ENCODE data around the gene ZNF555.
"Not testable (repeated sequence)": the region's sequence is repeated elsewhere in the genome, so short reads cannot be mapped to it uniquely, and the experiment has no call there.

Gene ZNF555

DNA sequence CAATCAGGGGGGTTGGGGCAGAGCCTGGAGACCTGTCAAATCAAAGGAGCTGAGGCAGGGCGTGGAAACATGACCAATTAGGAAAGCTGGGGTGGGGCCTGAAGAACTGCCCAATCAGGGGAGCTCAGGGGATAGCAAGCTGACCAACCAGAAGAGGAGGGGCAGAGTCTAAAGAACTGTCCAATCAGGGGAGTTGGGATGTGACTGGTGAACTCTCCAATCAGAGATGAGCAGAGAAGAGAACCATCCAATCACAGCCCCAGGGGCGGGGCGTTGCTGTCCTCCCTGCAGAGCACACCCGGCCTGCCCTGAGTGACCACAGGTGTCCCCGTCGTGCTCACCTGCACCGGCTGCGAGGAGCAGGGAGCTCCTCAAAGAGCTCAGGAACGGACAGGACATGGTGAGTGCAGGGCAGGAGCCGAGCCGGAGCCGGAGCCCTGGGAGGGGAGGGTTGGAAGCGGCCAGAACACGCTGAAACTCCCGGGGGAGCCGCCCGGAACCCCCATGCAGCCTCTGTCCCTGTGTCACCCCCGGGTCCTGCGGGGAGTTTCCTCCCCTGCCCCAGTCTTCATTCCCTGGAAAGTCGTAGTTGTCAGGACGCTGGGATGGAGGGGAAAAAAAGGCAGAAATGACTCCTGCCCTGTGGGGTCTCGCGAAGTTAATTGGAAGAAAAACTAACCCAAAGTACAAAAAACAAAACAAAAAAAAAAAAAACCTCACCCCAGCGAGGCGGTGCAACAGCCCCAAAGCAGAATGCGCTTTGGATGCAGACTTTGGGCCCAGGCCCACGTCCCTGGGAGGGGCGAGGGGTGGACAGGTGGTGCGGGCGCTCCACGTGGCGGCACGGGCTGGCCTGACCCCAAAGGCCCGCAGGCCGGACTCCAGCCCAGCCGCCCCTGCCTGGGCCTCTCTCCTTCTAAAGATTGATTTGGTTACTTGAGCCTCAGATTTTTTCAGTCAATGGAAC is 26.0 kb downstream of the ZNF555 start, which contains the start of gene ZNF556:
TSS of gene ZNF556 (plus strand) at position 311 of the 967 bp plus-strand sequence. CDS start at position 398, 87 bp downstream.
- no peak for DNase-seq (ENCODE audit: low read depth in 2 of 2)

DNA sequence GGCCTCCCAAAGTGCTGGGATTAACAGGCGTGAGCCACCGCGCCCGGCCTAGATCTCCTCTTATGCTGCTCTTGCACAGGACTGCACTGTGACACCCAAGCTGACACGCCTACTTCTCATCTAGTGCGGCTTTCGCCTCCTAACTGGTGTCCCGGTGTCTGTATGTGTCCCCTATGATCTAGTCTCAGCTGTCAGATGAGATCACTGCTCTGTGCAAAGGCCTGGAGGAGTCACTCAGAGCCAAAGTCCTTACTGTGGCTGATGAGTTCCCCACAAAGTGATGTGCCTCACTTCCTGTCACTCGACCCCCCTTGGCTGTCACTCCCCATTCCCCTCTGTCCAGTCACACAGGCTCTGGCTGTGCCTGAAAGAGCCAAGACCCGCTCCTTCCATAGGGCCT is 28.3 kb downstream of the ZNF555 start:
- no peak for DNase-seq (ENCODE audit: low read depth in 2 of 2)

DNA sequence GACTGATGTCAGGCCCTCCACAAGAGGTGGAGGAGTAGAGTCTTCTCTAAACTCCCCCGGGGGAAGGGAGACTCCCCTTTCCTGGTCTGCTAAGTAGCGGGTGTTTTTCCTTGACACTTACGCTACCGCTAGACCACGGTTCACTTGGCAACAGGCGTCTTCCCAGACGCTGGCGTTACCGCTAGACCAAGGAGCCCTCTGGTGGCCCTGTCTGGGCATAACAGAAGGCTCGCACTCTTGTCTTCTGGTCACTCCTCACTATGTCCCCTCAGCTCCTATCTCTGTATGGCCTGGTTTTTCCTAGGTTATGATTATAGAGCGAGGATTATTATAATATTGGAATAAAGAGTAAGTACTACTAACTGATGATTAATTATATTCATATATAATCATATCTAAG is 30.9 kb downstream of the ZNF555 start:
- DNase-seq (ENCODE audit: low read depth in 2 of 2): peak in 1 of 2 donors; percentile 8

DNA sequence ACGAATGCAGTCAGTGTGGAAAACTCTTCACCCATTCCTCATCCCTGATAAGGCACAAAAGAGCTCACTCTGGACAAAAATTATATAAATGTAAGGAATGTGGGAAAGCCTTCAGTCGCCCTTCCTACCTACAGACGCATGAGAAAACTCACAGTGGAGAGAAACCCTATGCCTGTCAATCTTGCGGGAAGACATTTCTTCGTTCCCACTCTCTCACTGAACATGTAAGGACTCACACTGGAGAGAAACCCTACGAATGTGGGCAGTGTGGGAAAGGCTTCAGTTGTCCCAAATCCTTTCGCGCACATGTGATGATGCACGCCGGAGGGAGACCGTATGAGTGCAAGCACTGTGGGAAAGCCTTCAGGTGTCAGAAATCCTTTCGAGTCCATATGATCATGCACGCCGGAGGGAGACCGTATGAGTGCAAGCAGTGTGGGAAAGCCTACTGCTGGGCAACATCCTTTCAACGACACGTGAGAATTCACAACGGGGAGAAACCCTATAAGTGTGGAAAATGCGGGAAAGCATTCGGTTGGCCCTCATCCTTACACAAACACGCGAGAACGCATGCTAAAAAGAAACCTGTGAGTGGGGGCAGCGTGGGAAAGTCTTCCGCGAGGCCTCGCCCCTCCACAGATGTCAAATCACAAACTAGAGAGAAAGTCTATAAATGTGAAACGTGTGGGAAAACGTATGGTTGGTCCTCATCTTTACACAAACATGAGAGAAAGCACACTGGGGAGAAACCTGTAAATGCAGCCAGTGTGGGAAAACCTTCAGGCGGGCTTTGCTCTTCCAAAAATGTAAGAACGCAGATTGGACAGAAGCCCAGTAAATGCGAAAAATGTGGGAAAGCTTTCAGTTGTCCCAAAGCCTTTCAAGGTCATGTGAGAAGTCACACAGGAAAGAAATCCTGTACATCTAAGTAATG is 36.4 kb downstream of the ZNF555 start:
- no peak for DNase-seq (ENCODE audit: low read depth in 2 of 2)

- DNase-seq (ENCODE audit: low read depth in 2 of 2): no peak
Measured at GRCh38 chr19:2883686-2884439, 42.6 kb downstream of the ZNF555 start.

DNA sequence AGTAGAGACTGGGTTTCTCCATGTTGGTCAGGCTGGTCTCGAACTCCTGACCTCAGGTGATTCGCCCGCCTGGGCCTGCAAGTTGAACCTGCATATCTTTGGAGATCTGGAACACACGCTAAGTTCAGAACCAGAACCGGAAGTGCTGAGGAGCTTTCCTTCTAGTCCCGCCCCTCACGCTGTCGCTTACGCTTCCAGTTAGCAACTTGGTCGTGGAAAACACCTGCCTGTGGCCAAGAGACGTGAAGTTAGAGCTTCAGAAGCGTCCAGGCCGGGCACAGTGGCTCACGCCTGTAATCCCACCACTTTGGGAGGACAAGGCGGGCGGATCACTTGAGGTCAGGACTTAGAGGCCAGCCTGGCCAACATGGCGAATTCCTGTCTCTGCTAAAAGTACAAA is 44.5 kb downstream of the ZNF555 start:
- DNase-seq (ENCODE audit: low read depth in 2 of 2): no peak

DNA sequence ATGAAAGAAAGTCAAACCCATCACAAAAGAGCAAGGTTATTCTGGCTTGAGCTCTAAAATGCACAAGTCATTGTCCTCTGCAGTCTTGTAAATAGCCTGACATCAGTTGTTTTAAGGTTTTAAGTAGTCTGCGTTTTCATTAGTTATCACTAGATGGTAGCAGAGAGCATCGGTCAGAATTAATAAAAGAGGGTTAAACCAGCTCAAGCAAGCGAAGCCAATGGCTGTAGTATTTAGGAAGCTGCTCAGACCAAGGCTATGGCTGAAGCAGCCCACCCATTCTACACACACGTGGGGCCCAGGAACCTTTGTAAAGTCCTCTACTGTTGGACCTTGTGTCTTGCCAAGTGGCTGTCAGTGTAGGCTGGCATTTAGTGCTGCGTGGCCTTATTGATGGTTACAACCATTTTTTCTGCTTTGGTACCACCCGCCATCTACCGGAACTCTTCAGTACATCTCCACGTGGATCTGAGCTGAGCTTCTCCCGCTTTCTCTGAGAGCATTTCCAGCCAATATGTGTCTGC is 46.2 kb downstream of the ZNF555 start:
- no peak for DNase-seq (ENCODE audit: low read depth in 2 of 2)

DNA sequence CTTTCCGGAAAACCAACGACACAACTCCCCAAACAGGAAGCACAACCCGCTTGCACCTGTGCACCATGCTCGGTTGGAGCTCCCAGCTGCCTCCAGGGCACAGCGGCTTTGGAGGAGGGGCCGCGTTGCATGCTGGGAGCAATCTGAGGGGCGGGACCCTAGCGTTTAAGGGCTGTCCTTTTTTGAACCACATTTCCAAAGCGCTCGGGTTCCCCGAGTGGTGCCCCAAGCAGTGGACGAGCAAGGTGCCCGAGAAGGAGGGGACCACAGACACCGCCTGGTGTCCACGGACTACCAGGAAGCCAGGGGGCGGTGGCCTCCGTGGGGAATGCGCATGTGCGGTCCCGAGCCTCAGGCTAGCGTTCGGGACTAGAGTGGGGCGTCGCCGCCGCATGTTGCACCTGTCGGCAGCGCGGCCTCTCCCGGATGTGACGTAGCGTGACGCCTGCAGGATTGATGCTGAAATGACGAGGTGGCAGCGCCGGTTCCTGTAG is 47.5 kb downstream of the ZNF555 start:
- peak; percentile 3 to 31 for DNase-seq (ENCODE audit: low read depth in 2 of 2)

- DNase-seq (ENCODE audit: low read depth in 2 of 2): not testable (repeated sequence)
Measured at GRCh38 chr19:2890531-2890930, 49.3 kb downstream of the ZNF555 start.

GRCh38 chr19:2896694-2897093 is 55.4 kb downstream of the ZNF555 start:
- DNase-seq (ENCODE audit: low read depth in 2 of 2): no peak

GRCh38 chr19:2900296-2901252 is 59.3 kb downstream of the ZNF555 start, which contains the start of gene ZNF57:
TSS of gene ZNF57 (plus strand) at chr19:2900928. CDS start at chr19:2901046, 118 bp downstream.
- peak; percentile 92 to 94 for DNase-seq (ENCODE audit: low read depth in 2 of 2)

- no peak for DNase-seq (ENCODE audit: low read depth in 2 of 2)
Measured at GRCh38 chr19:2902590-2903218, 61.4 kb downstream of the ZNF555 start.

GRCh38 chr19:2903326-2903725 is 62.1 kb downstream of the ZNF555 start:
- not testable (repeated sequence) for DNase-seq (ENCODE audit: low read depth in 2 of 2)

- DNase-seq (ENCODE audit: low read depth in 2 of 2): no peak
Measured at GRCh38 chr19:2905918-2906519, 64.7 kb downstream of the ZNF555 start.

- DNase-seq (ENCODE audit: low read depth in 2 of 2): no peak
Measured at GRCh38 chr19:2906631-2907195, 65.4 kb downstream of the ZNF555 start.

All from stimulated activated CD4-positive, alpha-beta T cell treated with anti-CD3 and anti-CD28 coated beads, Interleukin-1b, Interleukin-23, amount 100 ng/mL, for 1 hour (primary cell).